ENCODE measurements around the gene UBQLN2. TPM values are rescaled to one million over a fixed set of nuclear protein-coding genes. Genes with fewer than 3 reads are reported as not detected.
"Not testable (repeated sequence)": the region's sequence is repeated elsewhere in the genome, so short reads cannot be mapped to it uniquely, and the experiment has no call there.

Gene UBQLN2
- polyA plus RNA-seq (2012; ENCODE audit: missing spikeins) = 11.7 TPM

DNA sequence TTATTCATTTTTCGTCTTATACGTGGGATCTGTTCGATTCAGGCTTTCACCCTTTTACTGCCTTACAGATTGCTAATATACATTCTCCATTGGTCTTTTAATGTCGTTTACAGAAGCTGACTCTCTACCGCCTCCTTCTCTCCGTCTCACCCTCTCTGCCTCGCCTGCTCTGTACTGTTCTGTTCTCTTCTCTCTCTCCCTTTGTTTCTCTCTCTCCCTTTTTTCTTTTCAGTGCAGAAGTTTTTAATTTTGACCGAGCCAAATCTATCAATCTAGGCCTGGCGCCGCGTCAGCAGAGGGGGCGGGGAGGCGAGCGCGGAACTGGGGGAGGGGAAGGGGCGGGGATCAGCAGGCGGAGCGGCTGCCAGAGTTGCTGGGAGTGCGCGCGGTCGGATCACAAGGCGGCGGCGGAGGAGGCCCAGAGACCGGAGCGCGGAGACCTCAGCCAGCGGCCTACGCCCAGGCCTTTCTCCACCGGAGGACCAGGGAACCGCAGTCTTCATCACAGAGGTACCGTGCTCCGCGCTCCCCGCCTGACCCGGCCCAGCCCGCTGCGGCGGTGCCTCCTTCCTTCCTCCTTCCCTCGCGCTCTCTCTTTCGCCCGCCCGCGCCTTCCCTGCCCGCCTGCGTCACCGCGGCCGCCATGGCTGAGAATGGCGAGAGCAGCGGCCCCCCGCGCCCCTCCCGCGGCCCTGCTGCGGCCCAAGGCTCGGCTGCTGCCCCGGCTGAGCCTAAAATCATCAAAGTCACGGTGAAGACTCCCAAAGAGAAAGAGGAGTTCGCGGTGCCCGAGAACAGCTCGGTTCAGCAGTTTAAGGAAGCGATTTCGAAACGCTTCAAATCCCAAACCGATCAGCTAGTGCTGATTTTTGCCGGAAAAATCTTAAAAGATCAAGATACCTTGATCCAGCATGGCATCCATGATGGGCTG, at the start of gene UBQLN2:
Gene UBQLN2 (plus strand): TSS at position 397 of the 931 bp plus-strand sequence. CDS start 247 bp downstream, at position 644.
- no peak for DNase-seq (ENCODE audit: insufficient read length)
- peak; percentile 71; the same call in 1 of the 2 replicates for TF ChIP-seq POLR2A (IDR thresholded peaks at IDR 0.05; ENCODE audit: low read depth, low read length)
- TF ChIP-seq POLR2AphosphoS5 (IDR thresholded peaks at IDR 0.05; ENCODE audit: low read depth, low read length) = peak; percentile 79; the same call in 1 of the 2 replicates
- TF ChIP-seq TAF1 (IDR thresholded peaks at IDR 0.05; ENCODE audit: borderline replicate concordance, low read depth, low read length) = peak; percentile 63
- FAIRE-seq = peak; percentile 58

DNA sequence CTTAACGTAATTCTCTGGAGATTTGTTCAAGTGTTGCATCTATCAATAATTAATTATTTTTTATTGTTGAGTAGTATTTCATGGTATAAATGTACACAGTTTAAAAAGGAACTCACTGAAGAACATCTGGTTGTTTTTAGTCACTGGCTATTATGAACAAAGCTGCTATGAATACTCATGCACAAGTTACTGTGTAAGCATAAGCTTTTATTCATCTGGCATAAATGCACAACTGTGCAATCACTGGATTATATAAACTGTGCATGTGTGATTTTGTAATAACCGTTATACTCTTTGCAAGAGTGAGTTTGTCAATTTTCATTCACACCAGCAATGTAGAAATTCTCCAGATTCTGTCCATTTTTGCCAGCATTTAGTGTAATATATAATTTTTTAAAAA, 43.8 kb upstream of the UBQLN2 start:
- no peak for FAIRE-seq
- TF ChIP-seq POLR2A (IDR thresholded peaks at IDR 0.05; ENCODE audit: low read depth, low read length) (no peak), POLR2AphosphoS5 (IDR thresholded peaks at IDR 0.05; ENCODE audit: low read depth, low read length) (no peak)
- DNase-seq (ENCODE audit: insufficient read length) = no peak

DNA sequence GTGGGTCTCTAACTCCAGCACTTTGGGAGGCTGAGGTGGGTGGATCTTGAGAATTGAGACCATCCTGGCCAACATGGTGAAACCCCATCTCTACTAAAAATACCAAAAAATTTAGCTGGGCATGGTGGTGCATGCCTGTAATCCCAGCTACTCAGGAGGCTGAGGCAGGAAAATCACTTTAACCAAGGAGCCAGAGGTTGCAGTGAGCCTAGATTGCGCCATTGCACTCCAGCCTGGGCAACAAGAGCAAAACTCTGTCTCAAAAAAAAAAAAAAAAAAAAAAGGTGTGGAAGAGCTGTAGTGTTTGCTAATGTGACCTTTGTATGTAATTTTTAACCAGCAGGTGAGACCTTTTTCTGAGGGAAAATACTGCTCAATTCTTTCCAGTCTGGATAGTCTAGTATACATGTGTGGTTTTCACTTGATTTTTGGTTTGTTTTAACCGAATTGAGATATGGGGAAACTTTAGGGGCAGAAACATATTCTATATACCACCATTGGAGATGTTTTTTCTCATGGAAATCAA, 33.9 kb upstream of the UBQLN2 start:
- DNase-seq (ENCODE audit: insufficient read length) = not testable (repeated sequence)

DNA sequence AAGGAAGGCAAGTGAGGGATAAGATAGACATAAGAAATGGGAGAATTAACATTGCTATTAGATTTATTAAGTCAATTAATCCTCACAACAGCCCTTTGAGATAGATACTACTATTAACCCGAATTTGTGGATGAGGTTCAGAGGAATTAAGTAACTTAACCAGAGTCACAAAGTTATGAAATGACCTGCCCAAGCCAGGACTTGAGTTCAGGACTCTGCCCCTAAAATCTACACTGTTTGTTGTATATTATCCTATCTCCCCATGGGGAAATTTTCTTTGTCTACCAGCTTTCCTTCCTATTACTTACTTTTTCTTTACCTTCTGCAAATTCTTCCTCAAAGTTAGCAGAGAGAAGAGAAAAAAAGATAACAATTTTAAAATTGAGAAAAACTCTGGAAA, 33.4 kb upstream of the UBQLN2 start:
- TF ChIP-seq TAF1 (IDR thresholded peaks at IDR 0.05; ENCODE audit: borderline replicate concordance, low read depth, low read length) = no peak
- TF ChIP-seq POLR2AphosphoS5 (IDR thresholded peaks at IDR 0.05; ENCODE audit: low read depth, low read length) = no peak
- TF ChIP-seq POLR2A (IDR thresholded peaks at IDR 0.05; ENCODE audit: low read depth, low read length) = no peak
- FAIRE-seq (no peak), DNase-seq (ENCODE audit: insufficient read length) (no peak)

More for the DNA sequence above, 33.9 kb upstream of the UBQLN2 start:
- FAIRE-seq = not testable (repeated sequence)

DNA sequence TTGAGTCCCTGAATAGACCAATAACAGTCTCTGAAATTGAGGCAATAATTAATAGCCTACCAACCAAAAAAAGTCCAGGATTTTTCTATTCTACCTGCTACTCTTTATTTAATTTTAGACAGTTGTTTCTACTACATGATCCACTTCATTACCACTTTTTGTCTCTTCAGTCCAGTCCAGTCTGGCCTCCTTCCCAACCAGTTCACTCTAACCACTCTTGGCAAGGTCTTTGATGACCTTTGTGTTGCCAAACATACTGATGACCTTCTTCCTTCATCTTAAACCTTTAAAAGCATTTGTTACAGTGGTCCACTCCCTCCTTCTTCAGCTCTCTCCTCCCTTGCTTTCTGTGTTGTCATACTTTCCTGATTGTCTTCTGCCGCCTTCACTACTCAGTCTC, 12.8 kb upstream of the UBQLN2 start:
- TF ChIP-seq POLR2AphosphoS5 (IDR thresholded peaks at IDR 0.05; ENCODE audit: low read depth, low read length) = no peak
- DNase-seq (ENCODE audit: insufficient read length) (no peak), FAIRE-seq (no peak)

DNA sequence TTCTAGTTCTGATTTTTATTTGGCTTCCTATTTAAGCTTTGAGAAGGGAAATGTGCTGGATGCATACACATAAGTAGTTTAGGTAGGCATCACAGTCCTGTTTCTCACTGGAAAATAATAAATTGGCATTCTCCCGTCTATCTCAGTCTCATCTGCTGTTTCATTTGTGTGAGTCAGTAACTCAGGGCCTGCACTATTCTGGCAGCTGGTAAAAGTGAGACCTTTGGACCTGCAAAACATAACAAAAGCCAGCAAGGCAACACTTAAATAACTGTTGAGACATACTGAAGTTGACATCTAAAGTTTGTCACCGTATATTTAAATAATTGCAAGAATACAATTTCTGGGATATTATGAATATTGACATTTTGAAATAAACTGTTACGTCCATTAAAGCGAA, 8.6 kb upstream of the UBQLN2 start:
- TF ChIP-seq POLR2AphosphoS5 (IDR thresholded peaks at IDR 0.05; ENCODE audit: low read depth, low read length) = no peak
- FAIRE-seq (no peak), DNase-seq (ENCODE audit: insufficient read length) (no peak)

DNA sequence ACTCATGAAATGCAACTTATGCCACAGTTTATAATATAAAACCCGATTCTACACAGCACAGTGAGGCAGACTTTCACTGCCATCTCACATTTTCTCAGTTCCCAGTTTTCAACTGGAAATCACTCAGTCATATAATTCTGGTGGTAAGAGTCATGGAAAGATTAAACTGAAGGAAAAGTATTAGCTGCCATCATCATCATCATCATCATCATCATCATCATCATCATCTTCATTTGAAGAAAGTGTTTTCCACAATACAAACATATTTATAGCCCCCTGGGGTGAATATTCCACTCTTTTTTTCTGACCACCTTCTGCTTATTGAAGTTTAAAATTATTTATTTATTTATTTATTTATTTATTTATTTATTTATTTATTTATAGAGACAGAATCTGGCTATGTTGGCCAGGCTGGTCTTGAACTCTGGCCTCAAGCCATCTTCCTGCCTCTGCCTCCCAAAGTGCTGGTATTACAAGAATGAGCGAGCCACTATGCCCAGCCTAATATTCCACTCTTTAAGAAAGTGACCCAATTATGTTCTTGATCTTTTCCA, 6.0 kb upstream of the UBQLN2 start:
- TF ChIP-seq POLR2AphosphoS5 (IDR thresholded peaks at IDR 0.05; ENCODE audit: low read depth, low read length) (no peak), TAF1 (IDR thresholded peaks at IDR 0.05; ENCODE audit: borderline replicate concordance, low read depth, low read length) (no peak), POLR2A (IDR thresholded peaks at IDR 0.05; ENCODE audit: low read depth, low read length) (no peak)
- DNase-seq (ENCODE audit: insufficient read length) = no peak
- no peak for FAIRE-seq

DNA sequence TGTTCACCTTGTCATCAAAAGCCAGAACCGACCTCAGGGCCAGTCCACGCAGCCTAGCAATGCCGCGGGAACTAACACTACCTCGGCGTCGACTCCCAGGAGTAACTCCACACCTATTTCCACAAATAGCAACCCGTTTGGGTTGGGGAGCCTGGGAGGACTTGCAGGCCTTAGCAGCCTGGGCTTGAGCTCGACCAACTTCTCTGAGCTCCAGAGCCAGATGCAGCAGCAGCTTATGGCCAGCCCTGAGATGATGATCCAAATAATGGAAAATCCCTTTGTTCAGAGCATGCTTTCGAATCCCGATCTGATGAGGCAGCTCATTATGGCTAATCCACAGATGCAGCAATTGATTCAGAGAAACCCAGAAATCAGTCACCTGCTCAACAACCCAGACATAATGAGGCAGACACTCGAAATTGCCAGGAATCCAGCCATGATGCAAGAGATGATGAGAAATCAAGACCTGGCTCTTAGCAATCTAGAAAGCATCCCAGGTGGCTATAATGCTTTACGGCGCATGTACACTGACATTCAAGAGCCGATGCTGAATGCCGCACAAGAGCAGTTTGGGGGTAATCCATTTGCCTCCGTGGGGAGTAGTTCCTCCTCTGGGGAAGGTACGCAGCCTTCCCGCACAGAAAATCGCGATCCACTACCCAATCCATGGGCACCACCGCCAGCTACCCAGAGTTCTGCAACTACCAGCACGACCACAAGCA, 898 bp downstream of the UBQLN2 start:
- no peak for DNase-seq (ENCODE audit: insufficient read length)
- peak; percentile 53; the same call in 1 of the 2 replicates for TF ChIP-seq POLR2AphosphoS5 (IDR thresholded peaks at IDR 0.05; ENCODE audit: low read depth, low read length)
- TF ChIP-seq TAF1 (IDR thresholded peaks at IDR 0.05; ENCODE audit: borderline replicate concordance, low read depth, low read length) = no peak
- peak; percentile 44 for FAIRE-seq

DNA sequence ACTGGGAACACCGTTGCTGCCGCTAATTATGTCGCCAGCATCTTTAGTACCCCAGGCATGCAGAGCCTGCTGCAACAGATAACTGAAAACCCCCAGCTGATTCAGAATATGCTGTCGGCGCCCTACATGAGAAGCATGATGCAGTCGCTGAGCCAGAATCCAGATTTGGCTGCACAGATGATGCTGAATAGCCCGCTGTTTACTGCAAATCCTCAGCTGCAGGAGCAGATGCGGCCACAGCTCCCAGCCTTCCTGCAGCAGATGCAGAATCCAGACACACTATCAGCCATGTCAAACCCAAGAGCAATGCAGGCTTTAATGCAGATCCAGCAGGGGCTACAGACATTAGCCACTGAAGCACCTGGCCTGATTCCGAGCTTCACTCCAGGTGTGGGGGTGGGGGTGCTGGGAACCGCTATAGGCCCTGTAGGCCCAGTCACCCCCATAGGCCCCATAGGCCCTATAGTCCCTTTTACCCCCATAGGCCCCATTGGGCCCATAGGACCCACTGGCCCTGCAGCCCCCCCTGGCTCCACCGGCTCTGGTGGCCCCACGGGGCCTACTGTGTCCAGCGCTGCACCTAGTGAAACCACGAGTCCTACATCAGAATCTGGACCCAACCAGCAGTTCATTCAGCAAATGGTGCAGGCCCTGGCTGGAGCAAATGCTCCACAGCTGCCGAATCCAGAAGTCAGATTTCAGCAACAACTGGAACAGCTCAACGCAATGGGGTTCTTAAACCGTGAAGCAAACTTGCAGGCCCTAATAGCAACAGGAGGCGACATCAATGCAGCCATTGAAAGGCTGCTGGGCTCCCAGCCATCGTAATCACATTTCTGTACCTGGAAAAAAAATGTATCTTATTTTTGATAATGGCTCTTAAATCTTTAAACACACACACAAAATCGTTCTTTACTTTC, 1.8 kb downstream of the UBQLN2 start:
- FAIRE-seq (no peak), DNase-seq (ENCODE audit: insufficient read length) (no peak)
- TF ChIP-seq POLR2A (IDR thresholded peaks at IDR 0.05; ENCODE audit: low read depth, low read length) (no peak), POLR2AphosphoS5 (IDR thresholded peaks at IDR 0.05; ENCODE audit: low read depth, low read length) (no peak), TAF1 (IDR thresholded peaks at IDR 0.05; ENCODE audit: borderline replicate concordance, low read depth, low read length) (no peak)

DNA sequence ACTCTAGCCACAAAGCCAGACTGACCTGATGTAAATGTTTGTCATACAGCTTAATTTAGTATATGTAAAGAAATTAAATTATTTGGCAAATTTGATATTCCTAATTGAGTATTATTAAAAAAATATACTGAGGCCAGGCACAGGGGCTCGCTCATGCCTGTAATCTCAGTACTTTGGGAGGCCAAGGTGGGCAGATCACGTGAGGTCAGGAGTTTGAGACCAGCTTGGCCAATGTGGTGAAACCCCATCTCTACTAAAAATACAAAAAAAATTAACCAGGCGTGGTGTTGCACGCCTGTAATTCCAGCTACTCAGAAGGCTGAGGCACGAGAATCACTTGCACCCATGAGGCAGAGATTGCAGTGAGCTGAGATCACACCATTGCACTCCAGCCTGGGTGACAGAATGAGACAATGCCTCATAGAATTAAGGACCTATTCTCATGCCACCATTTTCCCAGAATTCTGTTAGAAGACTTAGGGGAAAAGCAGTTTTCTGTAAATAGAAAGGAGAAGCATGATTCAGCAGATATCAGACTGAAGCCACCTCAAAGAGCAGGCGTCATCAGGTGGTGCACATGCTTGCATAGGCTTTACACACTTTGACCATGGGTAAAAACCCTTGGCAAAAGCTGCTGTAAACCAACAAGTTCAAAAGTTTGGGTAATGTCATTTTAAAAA, 6.1 kb downstream of the UBQLN2 start:
- no peak for FAIRE-seq
- TF ChIP-seq POLR2A (IDR thresholded peaks at IDR 0.05; ENCODE audit: low read depth, low read length) (no peak), POLR2AphosphoS5 (IDR thresholded peaks at IDR 0.05; ENCODE audit: low read depth, low read length) (no peak), TAF1 (IDR thresholded peaks at IDR 0.05; ENCODE audit: borderline replicate concordance, low read depth, low read length) (no peak)
- DNase-seq (ENCODE audit: insufficient read length) = no peak

Measured in GM12892 (cell line).